ENCODE measurements around the gene UBL4B. TPM values are rescaled to one million over a fixed set of nuclear protein-coding genes. Genes with fewer than 3 reads are reported as not detected.
A peak's percentile ranks its signal among the peaks of the same experiment; 100 is the strongest.

Gene UBL4B
- total RNA-seq, 2 experiments from 2014 or later = not detected

DNA sequence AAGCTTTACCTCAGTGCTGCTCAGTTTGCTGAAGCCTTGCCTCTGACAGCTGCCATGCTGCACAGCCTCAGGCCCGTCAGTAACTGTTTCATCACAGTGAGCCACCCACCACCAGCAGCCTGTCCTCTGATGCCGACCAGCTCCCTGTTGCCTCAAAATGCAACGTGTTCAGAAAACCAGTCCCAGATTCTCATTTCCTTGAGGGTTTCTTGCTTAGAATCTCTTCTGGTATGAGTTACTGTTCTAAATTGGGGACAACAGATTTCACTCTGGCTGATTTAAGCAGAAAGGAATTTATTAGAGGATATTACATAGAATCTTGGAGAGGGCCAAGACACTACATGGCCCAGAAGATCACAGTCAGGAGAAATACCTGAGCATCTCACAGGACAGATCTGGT, 11.0 kb downstream of the UBL4B start:
- no peak overlapping the region for H3K4me3 Mint-ChIP-seq
- intact Hi-C loops (cut with micrococcal nuclease) = no loop called here

DNA sequence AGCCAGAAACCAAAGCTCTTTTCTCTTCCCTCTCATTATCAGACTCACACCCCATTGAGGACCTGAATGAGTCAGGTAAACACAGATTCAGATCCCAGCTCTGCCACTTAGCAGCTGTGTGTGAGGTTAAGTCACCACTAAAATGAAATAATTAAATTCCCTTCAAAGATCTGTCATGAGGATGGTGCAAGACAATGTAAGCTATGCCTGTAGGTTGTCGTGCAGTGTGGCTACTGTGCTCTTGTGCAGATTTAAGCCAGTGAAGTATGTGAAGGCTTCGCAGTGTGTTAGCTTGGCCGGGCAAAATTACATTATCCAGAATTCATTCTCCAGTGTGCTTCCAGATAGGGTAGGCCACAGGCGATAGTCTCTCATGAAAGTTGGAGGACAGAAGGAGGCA, 13.6 kb downstream of the UBL4B start:
- Mint-ChIP-seq H3K4me3 (no peak overlapping the region), H3K4me1 (ENCODE audit: low read depth) (no peaks in the 10 kb centered on the region), H3K27ac (no peak overlapping the region), H3K9me3 (peaks cover 3% of the 10 kb centered on the region), H3K36me3 (no peaks in the 10 kb centered on the region), H3K27me3 (peaks cover 27% of the 10 kb centered on the region)
- POLR2A ChIA-PET = interaction anchor here (0.5 kb wide), 1 partner anchor 542 kb away, joined by 3 read pairs; no protein-coding TSS in a partner anchor
- no peak for DNase-seq
- CTCF ChIA-PET = interaction anchor here (0.8 to 2.3 kb wide), 3 partner anchors 37 to 138 kb away, joined by 3 to 7 read pairs (median 3); no protein-coding TSS in a partner anchor
- intact Hi-C loops (cut with micrococcal nuclease) = no loop called here

More for the DNA sequence above, 11.0 kb downstream of the UBL4B start:
- Mint-ChIP-seq H3K27ac (no peak overlapping the region), H3K4me1 (ENCODE audit: low read depth) (peaks cover 4% of the 10 kb centered on the region), H3K36me3 (peaks cover 3% of the 10 kb centered on the region), H3K27me3 (peaks cover 12% of the 10 kb centered on the region), H3K9me3 (peaks cover 9% of the 10 kb centered on the region)
- CTCF ChIA-PET = interaction anchor here (0.6 to 2.3 kb wide), 4 partner anchors 16 to 375 kb away, joined by 3 to 7 read pairs (median 4); no protein-coding TSS in a partner anchor
- no peak for DNase-seq
- POLR2A ChIA-PET = no interaction called here

DNA sequence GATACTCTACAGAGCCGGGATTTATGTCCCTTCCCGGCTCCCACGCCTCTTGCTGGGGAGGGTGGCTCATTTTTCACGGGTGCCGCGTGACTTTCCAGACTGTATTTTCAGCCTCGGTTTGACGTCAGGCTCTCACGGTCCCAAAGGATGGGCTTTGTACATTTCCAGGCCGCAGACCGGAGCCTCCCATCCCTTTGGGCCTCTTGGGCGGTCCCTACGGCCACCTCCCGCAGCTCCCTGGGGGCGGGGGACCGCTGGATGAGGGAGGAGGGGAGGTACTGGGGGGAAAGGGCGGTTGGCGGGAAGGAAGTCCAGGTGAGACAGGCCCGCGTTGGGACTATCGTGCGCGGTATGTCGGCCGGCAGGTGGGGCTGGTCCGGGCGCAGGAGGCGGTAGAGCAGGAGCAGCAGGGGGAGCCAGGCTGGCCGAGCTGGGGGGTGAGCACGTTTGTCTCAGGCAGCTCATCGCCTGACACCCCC, 17.9 kb downstream of the UBL4B start:
- intact Hi-C loops (cut with micrococcal nuclease) = no loop called here
- POLR2A ChIA-PET = no interaction called here
- H3K4me3 Mint-ChIP-seq = no peak overlapping the region
- no peak overlapping the region for H3K27ac Mint-ChIP-seq
- no peaks in the 10 kb centered on the region for H3K36me3 Mint-ChIP-seq
- H3K27me3 Mint-ChIP-seq = peaks cover 27% of the 10 kb centered on the region
- peaks cover 3% of the 10 kb centered on the region for H3K9me3 Mint-ChIP-seq
- CTCF ChIA-PET = no interaction called here
- peak; percentile 16 for DNase-seq
- H3K4me1 Mint-ChIP-seq (ENCODE audit: low read depth) = no peaks in the 10 kb centered on the region

DNA sequence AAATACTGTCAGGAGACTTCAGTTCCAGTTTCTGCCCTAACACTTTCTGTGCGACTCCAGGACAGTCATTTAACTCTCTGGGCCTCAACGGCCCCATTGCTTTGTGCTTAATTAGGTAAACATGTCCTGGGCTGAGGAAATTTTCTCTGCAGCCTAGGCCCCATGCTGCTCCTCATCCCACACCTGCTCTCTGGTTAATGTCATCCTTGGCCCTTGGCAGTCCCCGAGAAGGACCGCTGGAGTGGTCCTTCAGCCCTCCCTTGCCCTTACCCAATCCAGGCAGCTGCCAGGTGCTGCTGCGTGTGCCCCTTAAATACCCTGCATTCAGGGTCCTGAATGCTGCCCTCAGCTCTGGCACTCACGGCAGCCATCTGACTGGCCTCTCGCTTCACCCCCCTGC, 18.7 kb downstream of the UBL4B start:
- Mint-ChIP-seq H3K27me3 (peaks cover 32% of the 10 kb centered on the region), H3K4me3 (no peak overlapping the region), H3K4me1 (ENCODE audit: low read depth) (no peaks in the 10 kb centered on the region), H3K36me3 (no peaks in the 10 kb centered on the region), H3K9me3 (peaks cover 3% of the 10 kb centered on the region), H3K27ac (no peak overlapping the region)
- ChIA-PET POLR2A (no interaction called here), CTCF (no interaction called here)
- DNase-seq = no peak
- intact Hi-C loops (cut with micrococcal nuclease) = no loop called here

DNA sequence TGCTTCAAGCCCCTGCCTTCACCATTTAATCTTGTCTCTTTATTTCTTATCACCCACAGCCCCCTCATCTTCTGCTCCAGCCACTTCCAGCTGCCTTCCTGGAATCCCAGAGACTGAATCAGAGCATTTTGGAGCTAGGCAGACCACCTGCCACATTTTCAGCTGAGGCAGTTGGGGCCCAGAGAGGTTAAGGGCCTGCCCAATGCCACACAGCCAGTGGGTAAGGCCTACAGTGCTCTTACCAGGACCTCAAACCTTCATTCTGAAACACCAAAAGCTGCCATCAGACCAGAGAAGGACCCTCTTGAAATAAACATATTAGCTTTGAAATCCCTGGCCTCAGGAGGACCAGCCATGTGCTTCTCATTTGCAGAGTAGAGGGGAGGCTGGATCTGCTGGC, 20.4 kb downstream of the UBL4B start:
- no peak for DNase-seq
- H3K4me3 Mint-ChIP-seq = no peak overlapping the region
- peaks cover 8% of the 10 kb centered on the region for H3K4me1 Mint-ChIP-seq (ENCODE audit: low read depth)
- H3K27ac Mint-ChIP-seq = no peak overlapping the region
- H3K36me3 Mint-ChIP-seq = no peaks in the 10 kb centered on the region
- ChIA-PET POLR2A (no interaction called here), CTCF (interaction anchor here (0.9 kb wide), 1 partner anchor 363 kb away, joined by 3 read pairs; no protein-coding TSS in a partner anchor)
- H3K9me3 Mint-ChIP-seq = no peaks in the 10 kb centered on the region
- H3K27me3 Mint-ChIP-seq = peaks cover 39% of the 10 kb centered on the region
- intact Hi-C loops (cut with micrococcal nuclease) = no loop called here

DNA sequence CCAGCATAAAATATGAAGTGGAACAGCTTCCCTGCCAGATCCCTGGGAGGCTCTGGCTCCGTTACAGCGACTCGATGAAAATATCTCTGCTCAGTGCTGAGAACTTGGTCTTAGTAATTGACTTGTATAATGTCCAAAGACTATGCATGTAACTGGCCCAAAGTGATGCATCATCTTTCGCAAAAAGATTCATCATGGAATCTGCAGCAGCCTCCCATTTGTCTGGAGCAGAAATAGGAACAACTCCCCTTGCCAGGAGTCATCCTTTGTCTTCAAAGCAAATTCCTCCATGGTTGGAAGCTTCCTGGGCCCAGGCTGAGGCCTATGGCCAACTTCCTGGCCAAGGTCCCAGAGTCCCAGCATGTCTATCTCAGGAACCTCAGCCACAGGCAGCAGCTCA, 21.2 kb downstream of the UBL4B start:
- DNase-seq = no peak
- no peaks in the 10 kb centered on the region for H3K9me3 Mint-ChIP-seq

DNA sequence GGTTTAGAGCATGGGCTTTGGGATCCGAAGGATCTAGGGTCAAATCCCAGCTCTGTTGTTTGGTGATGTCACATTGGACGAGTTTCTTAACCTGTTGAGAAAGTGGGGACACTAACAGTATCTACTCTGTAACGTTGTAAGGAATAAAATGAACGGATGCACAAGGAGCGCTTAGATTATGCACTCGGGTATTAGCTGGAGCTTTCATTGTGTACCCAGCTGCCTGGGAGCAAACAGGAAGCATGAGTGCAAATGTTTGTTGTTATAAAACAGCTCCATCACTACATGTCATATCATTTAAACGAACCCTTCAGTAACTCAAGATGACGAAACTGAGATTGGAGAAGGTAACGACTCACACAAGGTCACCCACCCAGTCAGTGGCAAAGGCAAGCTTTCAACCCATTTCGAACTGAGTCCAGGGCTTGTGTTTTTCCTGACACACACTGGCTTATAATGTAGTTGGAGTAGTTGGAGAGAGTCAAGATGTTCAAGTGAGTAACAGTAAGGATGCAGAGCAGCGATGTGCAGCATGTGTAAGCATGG, 21.9 kb downstream of the UBL4B start:
- Mint-ChIP-seq H3K4me3 (no peak overlapping the region), H3K27ac (no peak overlapping the region), H3K36me3 (no peaks in the 10 kb centered on the region), H3K4me1 (ENCODE audit: low read depth) (peaks cover 8% of the 10 kb centered on the region), H3K27me3 (peaks cover 38% of the 10 kb centered on the region), H3K9me3 (no peaks in the 10 kb centered on the region)
- ChIA-PET CTCF (no interaction called here), POLR2A (no interaction called here)
- no peak for DNase-seq
- intact Hi-C loops (cut with micrococcal nuclease) = no loop called here

More for the DNA sequence above, 21.2 kb downstream of the UBL4B start:
- H3K27ac Mint-ChIP-seq = no peak overlapping the region
- H3K4me3 Mint-ChIP-seq = no peak overlapping the region
- ChIA-PET POLR2A (no interaction called here), CTCF (no interaction called here)
- H3K4me1 Mint-ChIP-seq (ENCODE audit: low read depth) = peaks cover 8% of the 10 kb centered on the region
- intact Hi-C loops (cut with micrococcal nuclease) = no loop called here
- no peaks in the 10 kb centered on the region for H3K36me3 Mint-ChIP-seq
- peaks cover 40% of the 10 kb centered on the region for H3K27me3 Mint-ChIP-seq

DNA sequence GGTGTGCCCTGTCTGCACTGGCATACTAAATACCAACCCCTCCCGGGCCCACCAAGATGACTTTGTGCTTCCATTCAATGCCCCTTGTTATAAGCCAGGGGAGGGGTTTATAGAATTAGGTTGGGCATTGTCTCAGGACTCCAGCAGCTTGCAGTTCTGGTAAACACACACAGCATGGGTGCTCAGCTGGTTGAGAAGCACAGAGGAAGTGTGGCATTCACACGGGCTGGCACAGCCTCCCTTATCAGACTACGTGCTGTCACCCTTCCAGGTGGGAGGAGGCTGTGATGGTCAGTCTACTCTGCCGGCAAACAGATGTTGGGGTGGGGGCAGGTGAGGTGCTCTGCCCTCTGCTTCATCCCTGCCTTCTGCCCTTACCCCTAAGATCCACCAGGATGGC, 23.0 kb downstream of the UBL4B start:
- POLR2A ChIA-PET = no interaction called here
- Mint-ChIP-seq H3K4me3 (no peak overlapping the region), H3K27me3 (peaks cover 32% of the 10 kb centered on the region), H3K27ac (no peak overlapping the region), H3K36me3 (no peaks in the 10 kb centered on the region), H3K9me3 (no peaks in the 10 kb centered on the region), H3K4me1 (ENCODE audit: low read depth) (peaks cover 8% of the 10 kb centered on the region)
- CTCF ChIA-PET = no interaction called here
- intact Hi-C loops (cut with micrococcal nuclease) = no loop called here
- no peak for DNase-seq

DNA sequence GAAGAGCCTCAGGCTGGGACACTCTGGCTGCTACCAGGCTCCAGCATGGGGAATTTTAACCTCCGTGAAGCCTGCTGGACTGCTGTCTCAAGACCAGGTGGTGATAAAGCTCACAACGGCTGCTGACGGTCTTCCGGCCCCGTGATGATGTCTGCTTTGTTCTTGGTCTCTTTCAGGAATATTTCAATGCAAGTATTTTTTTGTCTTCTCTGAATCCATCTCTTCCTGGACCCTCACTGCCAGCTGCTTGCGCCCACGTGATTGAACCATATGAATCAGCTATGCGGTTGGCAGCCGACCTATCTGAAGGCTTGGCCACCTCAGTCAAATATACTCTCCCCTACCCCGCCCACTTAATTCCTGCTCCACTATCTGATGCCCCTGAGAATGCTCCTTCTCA, 23.4 kb downstream of the UBL4B start:
- no peaks in the 10 kb centered on the region for H3K36me3 Mint-ChIP-seq
- ChIA-PET CTCF (no interaction called here), POLR2A (no interaction called here)
- H3K27ac Mint-ChIP-seq = no peak overlapping the region
- no peak for DNase-seq
- H3K27me3 Mint-ChIP-seq = peaks cover 30% of the 10 kb centered on the region
- intact Hi-C loops (cut with micrococcal nuclease) = no loop called here
- no peaks in the 10 kb centered on the region for H3K9me3 Mint-ChIP-seq
- H3K4me1 Mint-ChIP-seq (ENCODE audit: low read depth) = peaks cover 8% of the 10 kb centered on the region
- no peak overlapping the region for H3K4me3 Mint-ChIP-seq

DNA sequence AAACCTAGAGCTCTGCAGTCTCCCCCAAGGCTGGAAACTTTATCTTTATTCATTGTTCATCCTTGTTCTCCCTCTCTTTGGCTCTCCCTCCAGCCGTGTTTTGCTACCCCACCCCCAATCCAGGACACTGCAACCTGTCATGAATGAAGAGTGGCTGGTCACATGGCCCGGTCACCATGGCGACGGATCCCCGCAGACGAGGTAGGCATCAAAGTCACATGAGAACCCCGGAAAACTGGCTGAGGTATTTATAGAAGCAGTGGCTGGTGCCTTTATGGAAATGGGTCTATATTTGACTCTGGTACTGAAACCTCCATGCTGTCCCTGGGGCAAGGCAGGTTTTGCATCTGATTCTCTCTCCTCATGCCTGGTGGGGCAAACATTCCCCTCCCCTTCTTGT, 24.7 kb downstream of the UBL4B start:
- POLR2A ChIA-PET = no interaction called here
- Mint-ChIP-seq H3K4me1 (ENCODE audit: low read depth) (peaks cover 8% of the 10 kb centered on the region), H3K27ac (no peak overlapping the region), H3K27me3 (peaks cover 28% of the 10 kb centered on the region), H3K4me3 (no peak overlapping the region), H3K36me3 (no peaks in the 10 kb centered on the region), H3K9me3 (no peaks in the 10 kb centered on the region)
- DNase-seq = peak; percentile 48
- CTCF ChIA-PET = no interaction called here
- intact Hi-C loops (cut with micrococcal nuclease) = no loop called here

DNA sequence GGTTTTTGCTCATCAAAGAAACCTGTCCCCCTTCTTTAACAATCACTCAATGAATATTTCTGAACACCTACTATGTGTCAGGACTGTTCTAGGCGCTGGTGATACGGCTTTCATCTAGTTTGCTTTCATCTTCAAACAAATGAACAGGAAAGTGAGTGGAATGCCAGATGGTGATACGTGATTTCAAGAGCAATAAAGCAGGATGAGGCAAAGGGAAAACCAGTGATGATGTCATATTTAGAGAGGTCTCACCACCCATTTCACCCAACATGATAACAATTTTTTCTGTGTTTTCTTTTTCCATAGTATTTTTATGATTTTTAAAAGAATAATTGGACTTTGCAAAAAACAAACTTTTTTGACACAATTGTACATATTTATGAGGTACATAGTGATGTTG, 26.7 kb downstream of the UBL4B start:
- DNase-seq = no peak
- POLR2A ChIA-PET = no interaction called here
- CTCF ChIA-PET = interaction anchor here (1.1 to 1.5 kb wide), 2 partner anchors 85 to 321 kb away, joined by 3 to 5 read pairs; no protein-coding TSS in a partner anchor

DNA sequence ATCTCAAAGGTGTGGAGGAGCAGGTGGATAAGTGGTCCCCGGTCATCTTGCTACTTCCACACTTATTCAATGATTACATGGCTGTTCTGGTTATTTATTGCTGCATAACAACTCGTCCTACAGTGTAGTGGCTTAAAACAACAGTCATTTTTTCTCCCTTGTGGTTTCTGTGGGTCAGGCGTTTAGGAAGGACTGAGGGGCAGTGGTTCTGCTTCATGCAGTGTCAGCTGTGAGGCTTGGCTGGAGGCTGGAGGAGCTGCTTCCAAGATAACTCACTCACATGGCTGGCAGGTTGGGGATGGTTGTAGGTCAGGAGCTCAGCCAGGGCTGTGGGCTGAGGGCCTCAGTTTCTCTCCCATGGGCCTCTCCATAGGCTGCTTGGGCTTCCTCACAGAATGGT, 32.1 kb downstream of the UBL4B start:
- no peak for DNase-seq
- ChIA-PET POLR2A (no interaction called here), CTCF (no interaction called here)
- no peak overlapping the region for H3K27ac Mint-ChIP-seq
- H3K4me3 Mint-ChIP-seq = no peak overlapping the region
- H3K27me3 Mint-ChIP-seq = peaks cover 19% of the 10 kb centered on the region
- intact Hi-C loops (cut with micrococcal nuclease) = no loop called here
- H3K9me3 Mint-ChIP-seq = no peaks in the 10 kb centered on the region
- no peaks in the 10 kb centered on the region for H3K36me3 Mint-ChIP-seq
- no peaks in the 10 kb centered on the region for H3K4me1 Mint-ChIP-seq (ENCODE audit: low read depth)

More for the DNA sequence above, 26.7 kb downstream of the UBL4B start:
- Mint-ChIP-seq H3K36me3 (no peaks in the 10 kb centered on the region), H3K4me3 (no peak overlapping the region), H3K27me3 (peaks cover 24% of the 10 kb centered on the region), H3K27ac (no peak overlapping the region), H3K9me3 (no peaks in the 10 kb centered on the region), H3K4me1 (ENCODE audit: low read depth) (peaks cover 8% of the 10 kb centered on the region)
- intact Hi-C loops (cut with micrococcal nuclease) = no loop called here

DNA sequence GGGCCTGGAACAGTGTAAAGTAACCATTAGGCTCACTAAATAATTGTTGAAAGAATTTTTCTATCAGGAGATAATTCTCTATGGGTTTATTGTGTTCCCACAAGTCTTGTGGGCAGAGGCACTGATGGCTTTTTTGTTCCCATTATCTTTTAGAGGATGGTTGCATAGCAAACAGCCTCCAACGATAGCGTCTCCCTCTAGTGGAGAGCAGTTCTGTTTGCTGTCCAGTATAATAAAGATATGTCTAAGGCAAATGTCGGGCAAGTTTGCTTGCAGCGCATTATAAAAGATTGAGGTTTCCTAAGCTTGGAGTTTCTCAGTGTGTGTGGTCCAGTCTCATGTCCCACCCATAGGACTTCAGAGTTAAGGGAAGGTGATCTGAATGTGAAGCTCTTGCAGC, 36.7 kb downstream of the UBL4B start:
- ChIA-PET POLR2A (no interaction called here), CTCF (interaction anchor here (0.6 kb wide), 1 partner anchor 44 kb away, joined by 4 read pairs; no protein-coding TSS in a partner anchor)
- H3K4me1 Mint-ChIP-seq (ENCODE audit: low read depth) = peaks cover 3% of the 10 kb centered on the region
- no peak for DNase-seq
- intact Hi-C loops (cut with micrococcal nuclease) = no loop called here
- no peak overlapping the region for H3K4me3 Mint-ChIP-seq
- H3K9me3 Mint-ChIP-seq = no peaks in the 10 kb centered on the region
- H3K27ac Mint-ChIP-seq = no peak overlapping the region
- peaks cover 41% of the 10 kb centered on the region for H3K27me3 Mint-ChIP-seq
- no peaks in the 10 kb centered on the region for H3K36me3 Mint-ChIP-seq
